HG03565 (cell line): Measurements from ENCODE around the gene DPP6.

Experiments
- ATAC-seq: cut with Tn5 transposase; IDR thresholded peaks from one replicate; pipeline ENCODE4 v1.9.1; 2021; ENCODE audit warnings: mild to moderate bottlenecking, moderate library complexity; ENCODE audit not compliant: unreplicated experiment

DPP6 gene

GRCh38 chr7:154332811-154333580, 280.8 kb downstream of the DPP6 start:
- ATAC-seq: no peak

- ATAC-seq: no peak
These were observed 284.1 kb downstream of the DPP6 start for GRCh38 chr7:154336295-154336694.

- ATAC-seq: no peak
These were observed 286.7 kb downstream of the DPP6 start for GRCh38 chr7:154338701-154339506.

- ATAC-seq: no peak
These were observed 290.9 kb downstream of the DPP6 start for GRCh38 chr7:154342971-154343633.

GRCh38 chr7:154343778-154344412, 291.7 kb downstream of the DPP6 start:
- no peak for ATAC-seq

GRCh38 chr7:154345093-154345492, 292.9 kb downstream of the DPP6 start:
- ATAC-seq: no peak

GRCh38 chr7:154347700-154348266, 295.6 kb downstream of the DPP6 start:
- no peak for ATAC-seq

- ATAC-seq: no peak
These were observed 298.7 kb downstream of the DPP6 start for GRCh38 chr7:154350892-154351291.

- ATAC-seq: no peak
These were observed 301.2 kb downstream of the DPP6 start for GRCh38 chr7:154353355-154353767.

- ATAC-seq: no peak
These were observed 312.0 kb downstream of the DPP6 start for GRCh38 chr7:154364170-154364569.

- ATAC-seq: no peak
These were observed 319.2 kb downstream of the DPP6 start for GRCh38 chr7:154371424-154371823.

- ATAC-seq: no peak
These were observed 319.9 kb downstream of the DPP6 start for GRCh38 chr7:154372011-154372601.

GRCh38 chr7:154373956-154374355, 321.8 kb downstream of the DPP6 start:
- ATAC-seq: no peak

- ATAC-seq: no peak
These were observed 323.8 kb downstream of the DPP6 start for GRCh38 chr7:154375956-154376355.

GRCh38 chr7:154380771-154381170, 328.6 kb downstream of the DPP6 start:
- ATAC-seq: no peak

- ATAC-seq: no peak
These were observed 330.8 kb downstream of the DPP6 start for GRCh38 chr7:154383045-154383444.

GRCh38 chr7:154385214-154385613, 333.0 kb downstream of the DPP6 start:
- ATAC-seq: no peak

- ATAC-seq: no peak
These were observed 335.1 kb downstream of the DPP6 start for GRCh38 chr7:154387252-154387651.

GRCh38 chr7:154388412-154388811, 336.2 kb downstream of the DPP6 start:
- ATAC-seq: no peak

- ATAC-seq: no peak
These were observed 336.8 kb downstream of the DPP6 start for GRCh38 chr7:154388999-154389398.
